ENCODE data around the gene FAM50A.

- no peak for TF ChIP-seq CTCF (IDR thresholded peaks at IDR 0.05)
- no peak for TF ChIP-seq POLR2A (IDR thresholded peaks at IDR 0.05)
Observed at GRCh38 chrX:154452823-154453222, 8.9 kb downstream of the FAM50A start.

Measured in lower leg skin (tissue), 3 donors.